Testis (tissue), 3 donors: ENCODE measurements around the gene CXCR5. TPM values are rescaled to one million over a fixed set of nuclear protein-coding genes. Genes with fewer than 3 reads are reported as not detected.

Source experiments
- DNase-seq: peaks from one replicate; pipeline ENCODE4 v3.0.0-alpha.2; 2019
- H3K27ac ChIP-seq, 2 donors: fragments of 200-600 bp; sonication (generic); one replicate each; pipeline ENCODE4 v1.5.1; 2019
- H3K27me3 ChIP-seq: fragments of 200-600 bp; sonication (generic); one replicate; pipeline ENCODE4 v1.5.1; 2019
- H3K36me3 ChIP-seq: fragments of 200-600 bp; sonication (generic); one replicate; pipeline ENCODE4 v1.5.1; 2017; ENCODE audit warnings: low read depth; ENCODE audit errors: missing control alignments
- H3K4me1 ChIP-seq: fragments of 200-600 bp; sonication (generic); one replicate; pipeline ENCODE4 v1.5.1; 2019
- H3K4me3 ChIP-seq, 2 donors: fragments of 200-600 bp; sonication (generic); one replicate each; pipeline ENCODE4 v1.5.1; 2017 to 2019
- H3K9me3 ChIP-seq: fragments of 200-600 bp; sonication (generic); one replicate; pipeline ENCODE4 v1.5.1; 2017
- POLR2A ChIP-seq: fragments of 450-650 bp; IDR thresholded peaks from one replicate; pipeline ENCODE4 v1.6.1; 2017; ENCODE audit warnings: antibody characterized with exemption, mild to moderate bottlenecking, moderate library complexity
- WGBS, 2 donors: methylation state at CpG; one replicate each; pipeline ENCODE4 v1.1.5; 2018; 5-methylcytosine and 5-hydroxymethylcytosine counted together
- intact Hi-C: fragments of 100-400 bp; cut with DNase I; formaldehyde crosslinking; loops from one replicate; pipeline ENCODE4 v1.15.1; 2023; ENCODE audit warnings: low total_unique reads
- polyA plus RNA-seq: library from polyadenylated mRNA; stranded (reverse); fragments of 350-450 nt; fragmentation: Illumina TruSeq; extraction: RNeasy Lipid Tissue Mini Kit (QIAGEN cat#74804); gene quantifications from one replicate; pipeline ENCODE4 v1.2.3, GENCODE V29; 2014; ENCODE audit warnings: low read depth, low replicate concordance; ENCODE audit not compliant: insufficient read depth
- total RNA-seq, 2 donors: library from RNA; depleted of rRNA; stranded (reverse); fragments of >200 nt; gene quantifications; one replicate each; pipeline ENCODE4 v1.2.3, GENCODE V29; 2016
- TF ChIP-seq, protein P1 (sequence below), 3 experiments: fragments of 450-650 bp in 2 of 3; fragments of 200-600 bp in 1 of 3; sonication (generic) in 1 of 3; IDR thresholded peaks; one replicate each; pipeline ENCODE4 v1.5.1; 2016 to 2019; ENCODE audit warnings: antibody characterized with exemption in 3 of 3, mild to moderate bottlenecking in 2 of 3, moderate library complexity in 1 of 3

The CXCR5 gene
- total and polyA plus RNA-seq, 3 donors from 2014 or later, result 0.06 to 0.22 TPM; not detected in 1

DNA sequence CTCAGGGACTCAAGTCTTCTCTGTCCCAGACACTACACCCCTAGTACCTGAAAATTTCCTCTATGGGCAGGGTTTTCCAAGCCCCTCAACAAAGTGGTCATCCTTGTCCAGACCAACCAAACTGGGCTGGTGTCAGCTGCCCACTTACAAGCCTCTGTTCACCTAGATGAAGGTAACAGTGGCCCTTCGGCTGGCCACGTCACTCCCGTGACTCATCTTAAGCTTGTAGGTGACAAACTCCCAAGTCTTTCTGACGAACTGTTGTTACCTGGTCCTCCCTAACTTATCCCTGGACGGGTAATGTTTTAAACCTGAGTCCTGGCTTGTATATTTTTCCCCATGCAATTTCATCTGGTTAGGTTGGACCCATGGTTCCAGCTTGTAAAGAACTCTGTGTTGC, 4.7 kb downstream of the CXCR5 start:
- Histone ChIP-seq H3K4me1 (peaks cover 10% of the 10 kb centered on the region), H3K27ac (no peak overlapping the region), H3K36me3 (no peaks in the 10 kb centered on the region), H3K27me3 (no peaks in the 10 kb centered on the region), H3K9me3 (no peaks in the 10 kb centered on the region), H3K4me3 (no peak overlapping the region)
- intact Hi-C loops, result no loop called here
- TF ChIP-seq, protein P1, sequence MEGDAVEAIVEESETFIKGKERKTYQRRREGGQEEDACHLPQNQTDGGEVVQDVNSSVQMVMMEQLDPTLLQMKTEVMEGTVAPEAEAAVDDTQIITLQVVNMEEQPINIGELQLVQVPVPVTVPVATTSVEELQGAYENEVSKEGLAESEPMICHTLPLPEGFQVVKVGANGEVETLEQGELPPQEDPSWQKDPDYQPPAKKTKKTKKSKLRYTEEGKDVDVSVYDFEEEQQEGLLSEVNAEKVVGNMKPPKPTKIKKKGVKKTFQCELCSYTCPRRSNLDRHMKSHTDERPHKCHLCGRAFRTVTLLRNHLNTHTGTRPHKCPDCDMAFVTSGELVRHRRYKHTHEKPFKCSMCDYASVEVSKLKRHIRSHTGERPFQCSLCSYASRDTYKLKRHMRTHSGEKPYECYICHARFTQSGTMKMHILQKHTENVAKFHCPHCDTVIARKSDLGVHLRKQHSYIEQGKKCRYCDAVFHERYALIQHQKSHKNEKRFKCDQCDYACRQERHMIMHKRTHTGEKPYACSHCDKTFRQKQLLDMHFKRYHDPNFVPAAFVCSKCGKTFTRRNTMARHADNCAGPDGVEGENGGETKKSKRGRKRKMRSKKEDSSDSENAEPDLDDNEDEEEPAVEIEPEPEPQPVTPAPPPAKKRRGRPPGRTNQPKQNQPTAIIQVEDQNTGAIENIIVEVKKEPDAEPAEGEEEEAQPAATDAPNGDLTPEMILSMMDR (IDR thresholded peaks at IDR 0.05), result no peak
- no peak for TF ChIP-seq POLR2A
- DNase-seq, result no peak
- 89 to 100% methylated on average over 5 of the region's 5 CpGs for WGBS, 2 donors

DNA sequence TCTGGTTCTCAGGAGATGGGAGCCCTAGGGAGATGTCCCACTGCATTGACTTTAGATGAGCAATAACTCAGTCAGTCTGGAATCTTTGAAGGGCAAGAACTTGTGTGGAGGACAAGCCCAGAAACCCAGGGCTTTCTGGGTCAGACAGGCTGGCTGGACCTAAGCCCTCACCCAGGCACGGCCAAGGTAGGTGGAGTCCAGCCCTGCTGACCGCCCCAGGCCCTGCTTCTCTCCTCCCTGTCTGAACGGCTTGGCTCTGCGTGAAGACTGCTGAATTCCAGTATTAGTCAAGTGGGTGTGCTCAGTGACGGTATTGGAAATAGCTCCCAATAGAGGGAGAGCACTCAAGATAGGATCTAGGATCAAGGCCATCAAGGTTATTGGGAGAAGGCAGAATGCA, 6.1 kb downstream of the CXCR5 start:
- H3K27me3 ChIP-seq, result no peaks in the 10 kb centered on the region
- intact Hi-C loops, result no loop called here
- H3K36me3 ChIP-seq, result no peaks in the 10 kb centered on the region
- H3K9me3 ChIP-seq, result no peaks in the 10 kb centered on the region
- WGBS, 2 donors, result 54 to 61% methylated on average over 5 of the region's 5 CpGs
- H3K4me1 ChIP-seq, result peaks cover 10% of the 10 kb centered on the region
- no peak for TF ChIP-seq POLR2A
- TF ChIP-seq, protein P1 (IDR thresholded peaks at IDR 0.05), result no peak
- no peak overlapping the region for H3K27ac ChIP-seq
- no peak overlapping the region for H3K4me3 ChIP-seq
- DNase-seq, result peak; percentile 71

DNA sequence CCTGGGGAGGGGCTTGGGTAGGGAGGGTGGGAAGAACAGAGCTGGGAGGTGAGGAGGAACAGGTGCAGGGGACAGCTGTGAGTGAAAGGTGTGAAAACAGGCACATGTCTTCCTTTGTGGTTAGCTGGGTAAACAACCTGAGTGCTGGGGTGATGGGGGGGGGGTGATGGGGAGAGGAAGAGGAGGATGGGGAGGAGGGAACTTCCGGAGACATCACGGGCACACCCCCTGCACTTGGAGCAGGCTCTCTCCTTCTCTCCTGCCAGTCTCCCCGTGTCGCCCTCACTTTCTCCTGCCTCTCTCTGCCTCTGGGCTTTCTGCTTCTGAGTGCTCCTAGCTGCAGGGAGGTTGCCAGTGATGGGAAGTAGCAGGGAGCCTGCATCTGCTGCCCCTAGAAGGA, 8.8 kb downstream of the CXCR5 start:
- no peaks in the 10 kb centered on the region for H3K27me3 ChIP-seq
- no peak overlapping the region for H3K4me3 ChIP-seq
- no peaks in the 10 kb centered on the region for H3K9me3 ChIP-seq
- peaks cover 15% of the 10 kb centered on the region for H3K4me1 ChIP-seq
- 75 to 79% methylated on average over 4 of the region's 4 CpGs for WGBS, 2 donors
- DNase-seq, result no peak
- H3K27ac ChIP-seq, result no peak overlapping the region
- intact Hi-C loops, result no loop called here
- TF ChIP-seq, protein P1 (IDR thresholded peaks at IDR 0.05), result no peak
- TF ChIP-seq POLR2A, result no peak
- no peaks in the 10 kb centered on the region for H3K36me3 ChIP-seq

DNA sequence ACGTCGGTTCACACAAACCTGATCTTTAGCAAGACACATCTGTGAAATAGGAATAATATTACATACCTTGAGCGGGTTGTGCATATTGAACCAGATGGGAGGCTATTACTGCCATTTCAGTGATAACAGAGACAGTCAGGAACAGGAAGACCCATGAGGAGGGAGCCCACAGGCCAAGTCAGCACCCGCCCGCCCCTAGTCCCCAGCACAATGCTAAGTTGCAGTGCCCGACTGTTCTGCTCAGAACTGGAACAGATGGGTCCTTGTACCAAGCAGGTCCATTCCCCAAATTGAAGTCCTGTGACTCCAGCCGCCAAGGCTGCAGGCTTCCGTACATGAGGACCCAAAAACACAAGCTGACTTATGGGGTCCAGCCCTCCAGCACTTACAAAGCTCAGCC, 9.3 kb downstream of the CXCR5 start:
- intact Hi-C loops, result no loop called here
- peaks cover 15% of the 10 kb centered on the region for H3K4me1 ChIP-seq

DNA sequence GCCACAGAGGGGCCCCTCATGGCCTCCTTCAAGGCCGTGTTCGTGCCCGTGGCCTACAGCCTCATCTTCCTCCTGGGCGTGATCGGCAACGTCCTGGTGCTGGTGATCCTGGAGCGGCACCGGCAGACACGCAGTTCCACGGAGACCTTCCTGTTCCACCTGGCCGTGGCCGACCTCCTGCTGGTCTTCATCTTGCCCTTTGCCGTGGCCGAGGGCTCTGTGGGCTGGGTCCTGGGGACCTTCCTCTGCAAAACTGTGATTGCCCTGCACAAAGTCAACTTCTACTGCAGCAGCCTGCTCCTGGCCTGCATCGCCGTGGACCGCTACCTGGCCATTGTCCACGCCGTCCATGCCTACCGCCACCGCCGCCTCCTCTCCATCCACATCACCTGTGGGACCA, 10.0 kb downstream of the CXCR5 start:
- no peak for DNase-seq
- Histone ChIP-seq H3K27me3 (no peaks in the 10 kb centered on the region), H3K4me3 (no peak overlapping the region), H3K9me3 (no peaks in the 10 kb centered on the region), H3K27ac (no peak overlapping the region), H3K4me1 (peaks cover 15% of the 10 kb centered on the region), H3K36me3 (no peaks in the 10 kb centered on the region)
- intact Hi-C loops, result no loop called here
- TF ChIP-seq, protein P1 (IDR thresholded peaks at IDR 0.05), result no peak
- no peak for TF ChIP-seq POLR2A
- WGBS, 2 donors, result 92 to 94% methylated on average over 21 to 22 of the region's 22 CpGs

More for the DNA sequence above, 9.3 kb downstream of the CXCR5 start:
- H3K36me3 ChIP-seq, result no peaks in the 10 kb centered on the region
- H3K27ac ChIP-seq, result no peak overlapping the region
- H3K27me3 ChIP-seq, result no peaks in the 10 kb centered on the region
- 67 to 85% methylated on average over 8 of the region's 8 CpGs for WGBS, 2 donors
- no peaks in the 10 kb centered on the region for H3K9me3 ChIP-seq
- H3K4me3 ChIP-seq, result no peak overlapping the region
- DNase-seq, result no peak
- TF ChIP-seq, protein P1 (IDR thresholded peaks at IDR 0.05), result no peak
- TF ChIP-seq POLR2A, result no peak
